ENCODE measurements around the gene C1orf35. TPM values are rescaled to one million over a fixed set of nuclear protein-coding genes. Genes with fewer than 3 reads are reported as not detected.

C1orf35 gene
- polyA plus RNA-seq, 1 experiment: 6.2 TPM

DNA sequence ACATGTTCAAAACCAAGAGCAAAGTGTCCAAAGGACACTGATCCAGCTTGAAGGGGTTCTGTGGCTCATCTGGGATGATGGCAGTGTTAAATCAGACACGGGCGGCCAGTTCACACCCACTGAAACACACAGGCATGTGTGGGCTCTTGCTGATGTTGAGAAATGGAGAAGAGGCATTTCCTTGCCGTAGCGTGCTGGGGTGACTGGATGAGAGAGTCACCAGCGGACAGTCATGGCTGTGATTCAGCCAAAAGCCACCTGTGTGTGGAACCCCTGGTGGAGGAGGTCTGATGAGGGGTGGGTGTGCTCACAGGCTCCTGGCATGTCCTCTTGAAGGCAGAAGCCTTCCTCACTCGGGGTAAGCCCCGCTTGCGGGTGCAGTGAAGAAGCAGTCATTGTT lies 7.2 kb downstream of the C1orf35 start:
- TF ChIP-seq, protein P1, sequence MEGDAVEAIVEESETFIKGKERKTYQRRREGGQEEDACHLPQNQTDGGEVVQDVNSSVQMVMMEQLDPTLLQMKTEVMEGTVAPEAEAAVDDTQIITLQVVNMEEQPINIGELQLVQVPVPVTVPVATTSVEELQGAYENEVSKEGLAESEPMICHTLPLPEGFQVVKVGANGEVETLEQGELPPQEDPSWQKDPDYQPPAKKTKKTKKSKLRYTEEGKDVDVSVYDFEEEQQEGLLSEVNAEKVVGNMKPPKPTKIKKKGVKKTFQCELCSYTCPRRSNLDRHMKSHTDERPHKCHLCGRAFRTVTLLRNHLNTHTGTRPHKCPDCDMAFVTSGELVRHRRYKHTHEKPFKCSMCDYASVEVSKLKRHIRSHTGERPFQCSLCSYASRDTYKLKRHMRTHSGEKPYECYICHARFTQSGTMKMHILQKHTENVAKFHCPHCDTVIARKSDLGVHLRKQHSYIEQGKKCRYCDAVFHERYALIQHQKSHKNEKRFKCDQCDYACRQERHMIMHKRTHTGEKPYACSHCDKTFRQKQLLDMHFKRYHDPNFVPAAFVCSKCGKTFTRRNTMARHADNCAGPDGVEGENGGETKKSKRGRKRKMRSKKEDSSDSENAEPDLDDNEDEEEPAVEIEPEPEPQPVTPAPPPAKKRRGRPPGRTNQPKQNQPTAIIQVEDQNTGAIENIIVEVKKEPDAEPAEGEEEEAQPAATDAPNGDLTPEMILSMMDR (IDR thresholded peaks at IDR 0.05; ENCODE audit: insufficient read depth, low read depth, low read length): no peak
- DNase-seq (ENCODE audit: low read depth): no peak
- CTCF ChIA-PET: no interaction called here
- POLR2A ChIA-PET: no interaction called here
- Histone ChIP-seq H3K36me3 (ENCODE audit: control insufficient read depth, insufficient read depth, low read length) (peaks cover 40% of the 10 kb centered on the region), H3K4me3 (ENCODE audit: low read depth, low read length) (no peak overlapping the region), H3K27me3 (ENCODE audit: control insufficient read depth, insufficient read depth, low read length) (no peaks in the 10 kb centered on the region)

DNA sequence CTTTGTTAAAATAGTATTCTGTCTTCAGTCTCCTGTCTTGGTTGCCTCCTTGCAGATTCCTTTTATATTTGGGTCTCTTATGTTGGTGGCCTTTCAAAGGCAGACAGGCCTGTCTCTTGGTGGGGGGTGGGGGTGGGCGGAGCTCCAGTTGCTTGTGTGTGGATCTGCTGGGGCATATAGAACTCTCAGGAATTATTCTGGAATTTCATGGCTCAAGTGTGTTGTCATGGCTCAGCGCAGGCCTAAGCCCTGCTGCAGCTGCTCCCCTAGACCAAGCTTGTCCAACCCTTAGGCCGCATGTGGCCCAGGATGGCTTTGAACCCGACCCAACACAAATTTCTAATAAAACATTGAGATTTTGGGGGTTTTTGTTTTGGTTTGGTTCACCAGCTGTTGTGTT lies 8.0 kb downstream of the C1orf35 start:
- ChIA-PET CTCF (no interaction called here), POLR2A (no interaction called here)
- peaks cover 38% of the 10 kb centered on the region for H3K36me3 ChIP-seq (ENCODE audit: control insufficient read depth, insufficient read depth, low read length)
- no peak overlapping the region for H3K4me3 ChIP-seq (ENCODE audit: low read depth, low read length)
- H3K27me3 ChIP-seq (ENCODE audit: control insufficient read depth, insufficient read depth, low read length): no peaks in the 10 kb centered on the region
- TF ChIP-seq, protein P1 (IDR thresholded peaks at IDR 0.05; ENCODE audit: insufficient read depth, low read depth, low read length): no peak
- DNase-seq (ENCODE audit: low read depth): no peak

DNA sequence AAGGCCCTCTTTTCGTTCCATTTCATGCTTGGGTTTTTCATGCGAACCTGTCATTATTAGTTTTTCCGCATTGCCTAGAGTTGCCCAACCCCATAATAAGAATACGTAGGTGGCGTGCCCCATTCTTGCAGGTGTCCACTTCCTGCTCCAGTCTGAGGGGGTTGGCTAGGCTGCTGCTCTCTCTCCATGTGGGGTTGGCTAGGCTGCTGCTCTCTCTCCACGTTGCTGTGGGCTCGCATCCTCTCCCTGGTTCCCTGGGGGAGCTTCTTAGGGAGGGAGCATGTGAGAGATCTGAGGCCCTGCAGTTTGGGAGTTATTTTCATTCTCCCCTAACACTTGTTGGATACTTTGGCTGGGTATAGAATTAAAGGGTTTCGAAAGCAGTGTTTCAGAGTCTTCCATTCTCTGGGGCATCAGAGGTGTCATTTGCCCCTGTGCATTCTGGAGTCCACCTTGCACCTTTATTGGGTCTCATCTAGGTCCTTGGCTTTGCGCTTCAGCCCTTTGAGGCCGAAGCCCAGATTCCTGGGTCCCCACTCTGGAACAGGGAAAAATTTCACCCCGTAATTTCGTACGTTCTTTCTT lies 8.6 kb downstream of the C1orf35 start:
- no peak for DNase-seq (ENCODE audit: low read depth)
- CTCF ChIA-PET: no interaction called here
- TF ChIP-seq, protein P1 (IDR thresholded peaks at IDR 0.05; ENCODE audit: insufficient read depth, low read depth, low read length): no peak
- H3K4me3 ChIP-seq (ENCODE audit: low read depth, low read length): no peak overlapping the region
- peaks cover 37% of the 10 kb centered on the region for H3K36me3 ChIP-seq (ENCODE audit: control insufficient read depth, insufficient read depth, low read length)
- no peaks in the 10 kb centered on the region for H3K27me3 ChIP-seq (ENCODE audit: control insufficient read depth, insufficient read depth, low read length)
- POLR2A ChIA-PET: no interaction called here

DNA sequence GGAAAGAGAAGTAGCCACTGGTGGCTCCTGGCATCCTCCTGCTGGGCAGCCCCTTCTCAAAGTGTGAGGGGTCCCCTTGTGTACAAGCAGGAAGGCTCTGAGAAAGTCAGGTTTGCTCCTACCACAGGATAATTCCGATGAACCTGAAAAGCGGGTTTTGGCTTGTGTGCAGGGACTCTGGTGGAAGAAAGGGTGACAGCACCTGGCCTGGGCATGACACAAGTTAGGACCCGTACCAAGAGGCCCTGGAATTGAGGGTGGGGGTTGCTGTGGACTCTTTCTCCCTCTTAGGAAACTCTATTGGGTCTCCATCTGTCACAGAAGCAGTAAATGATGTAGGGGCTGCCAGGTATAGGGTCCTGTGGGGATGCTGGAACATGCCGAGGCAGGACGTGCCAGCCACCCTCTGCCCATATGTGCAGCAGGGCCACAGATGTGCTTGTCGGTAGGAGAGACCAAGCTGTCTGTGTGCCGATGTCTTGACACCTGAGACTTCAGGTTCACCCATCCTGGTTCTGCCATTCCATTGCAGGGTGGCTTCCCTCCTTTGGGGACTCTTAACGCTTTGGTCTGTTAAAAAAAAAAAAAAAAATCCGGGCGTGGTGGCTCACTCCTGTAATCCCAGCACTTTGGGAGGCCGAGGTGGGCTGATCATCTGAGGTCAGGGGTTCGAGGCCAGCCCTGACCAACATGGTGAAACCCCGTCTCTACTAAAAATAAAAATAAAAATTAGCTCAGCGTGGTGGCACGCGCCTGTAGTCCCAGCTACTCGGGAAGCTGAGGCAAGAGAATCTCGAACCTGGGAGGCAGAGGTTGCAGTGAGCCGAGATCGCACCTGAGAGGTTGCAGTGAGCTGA lies 9.8 kb downstream of the C1orf35 start:
- CTCF ChIA-PET: no interaction called here
- H3K27me3 ChIP-seq (ENCODE audit: control insufficient read depth, insufficient read depth, low read length): no peaks in the 10 kb centered on the region
- TF ChIP-seq, protein P1 (IDR thresholded peaks at IDR 0.05; ENCODE audit: insufficient read depth, low read depth, low read length): no peak
- no peak for DNase-seq (ENCODE audit: low read depth)
- peaks cover 36% of the 10 kb centered on the region for H3K36me3 ChIP-seq (ENCODE audit: control insufficient read depth, insufficient read depth, low read length)
- POLR2A ChIA-PET: no interaction called here
- no peak overlapping the region for H3K4me3 ChIP-seq (ENCODE audit: low read depth, low read length)

DNA sequence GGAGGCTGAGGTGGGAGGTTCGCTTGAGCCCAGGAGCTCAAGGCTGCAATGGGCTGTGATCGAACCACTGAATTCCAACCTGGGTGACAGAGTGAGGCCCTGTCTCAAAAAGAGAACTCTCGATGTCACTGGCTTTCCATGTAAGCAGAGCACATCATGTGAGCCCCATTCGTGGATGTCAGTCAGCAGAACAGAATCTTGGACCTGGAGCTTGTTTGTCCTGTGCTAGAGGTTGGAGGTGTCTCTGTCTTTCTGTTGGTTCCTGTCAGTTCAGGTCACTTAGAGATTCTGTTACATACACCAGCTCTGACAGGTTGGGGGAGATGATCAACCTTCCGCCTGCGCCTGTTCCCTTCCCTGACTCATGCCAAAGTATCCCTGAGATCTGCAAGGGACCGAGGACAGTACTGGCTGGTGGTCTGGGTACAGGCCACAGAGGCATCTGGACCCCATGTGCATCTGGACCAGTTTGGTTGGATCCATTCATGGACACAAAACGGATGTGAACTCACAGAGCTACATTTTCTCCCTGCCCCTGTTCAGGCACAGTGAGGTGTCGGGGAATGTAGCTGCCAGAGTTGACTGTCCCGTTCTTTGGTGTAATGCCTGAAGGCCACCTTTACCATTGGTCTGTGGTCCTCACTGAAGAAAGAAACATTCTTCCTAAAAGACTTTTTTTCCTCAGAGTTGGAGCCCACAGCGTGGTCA lies 10.6 kb downstream of the C1orf35 start:
- no peaks in the 10 kb centered on the region for H3K27me3 ChIP-seq (ENCODE audit: control insufficient read depth, insufficient read depth, low read length)
- POLR2A ChIA-PET: no interaction called here
- no peak for DNase-seq (ENCODE audit: low read depth)
- H3K36me3 ChIP-seq (ENCODE audit: control insufficient read depth, insufficient read depth, low read length): peaks cover 32% of the 10 kb centered on the region
- TF ChIP-seq, protein P1 (IDR thresholded peaks at IDR 0.05; ENCODE audit: insufficient read depth, low read depth, low read length): no peak
- CTCF ChIA-PET: no interaction called here
- H3K4me3 ChIP-seq (ENCODE audit: low read depth, low read length): no peak overlapping the region

Measured in BJ (cell line).